ENCODE results near the gene FXR1. TPM values are rescaled to one million over a fixed set of nuclear protein-coding genes. Genes with fewer than 3 reads are reported as not detected.

The FXR1 gene
- total RNA-seq, 2 donors from 2014 or later, result 196 to 203 TPM

Other genes with a start within 250 kb of the FXR1 start
- gene CCDC39, start 233.2 kb upstream of the FXR1 start, total RNA-seq, result not detected
- 10 to 100 TPM; 49.2 to 53.6 TPM for gene DNAJC19, start 77.1 kb downstream of the FXR1 start, total RNA-seq

Measured in activated T-cell treated with anti-CD3 and anti-CD28 coated beads, Interleukin-2, amount 50 U/mL, for 72 hours (primary cell).